Endothelial cell of umbilical vein (primary cell): ENCODE data around the gene FMO2. TPM values are rescaled to one million over a fixed set of nuclear protein-coding genes. Genes with fewer than 3 reads are reported as not detected.

ENCODE experiments used
- BruUV-seq: library from RNA; stranded (reverse); fragments of 400-500 nt; replicated peaks from 2 replicates; lab custom pipeline; 2021; lab: Mats Ljungman, UMichigan
- CTCF ChIA-PET: fragments of 300-600, 350-600 bp; sonication (Branson Sonifier 250); formaldehyde crosslinking; loops from one replicate; lab custom pipeline; 2021; ENCODE audit warnings: antibody characterized with exemption, inconsistent platforms; lab: Charles Lee
- POLR2A ChIA-PET: fragments of 300-600, 350-600 bp; sonication (Branson Sonifier 250); formaldehyde crosslinking; loops from one replicate; lab custom pipeline; 2021; ENCODE audit warnings: antibody characterized with exemption, inconsistent platforms; lab: Charles Lee
- DNase-seq: peaks from one replicate; pipeline ENCODE4 v3.0.0-alpha.2; 2011; ENCODE audit warnings: low read depth, low spot score
- FAIRE-seq: peaks from 2 replicates; lab custom pipeline; 2011; peaks lifted over from hg19 to GRCh38; lab: Jason Lieb, UNC
- H2AFZ ChIP-seq: 2 replicates; pipeline ENCODE4 v1.6.0; 2012; ENCODE audit warnings: low read depth, low read length, control low read depth, inconsistent platforms
- H3K27ac ChIP-seq: 2 replicates; pipeline ENCODE4 v1.5.1; 2011; ENCODE audit warnings: low read depth, mild to moderate bottlenecking, control low read depth, low read length, moderate library complexity; ENCODE audit not compliant: insufficient read depth
- H3K27me3 ChIP-seq, 2 experiments: 2 replicates each; pipeline versions ENCODE4 v1.6.0 to v1.6.1; 2011; ENCODE audit warnings: low read length in 2 of 2, mixed read lengths in 1 of 2; ENCODE audit not compliant: control insufficient read depth in 2 of 2, insufficient read depth in 2 of 2
- H3K36me3 ChIP-seq, 2 experiments: 2 replicates in 1 of 2; 3 replicates in 1 of 2; pipeline ENCODE4 v1.5.1; 2011; ENCODE audit warnings: low read length in 2 of 2, mild to moderate bottlenecking in 1 of 2, moderate library complexity in 1 of 2; ENCODE audit not compliant: control insufficient read depth in 2 of 2, insufficient read depth in 2 of 2; ENCODE audit errors: extremely low read depth in 1 of 2
- H3K4me1 ChIP-seq: 3 replicates; pipeline ENCODE4 v1.5.1; 2011; ENCODE audit warnings: mild to moderate bottlenecking, low read length; ENCODE audit not compliant: control insufficient read depth, insufficient read depth; ENCODE audit errors: extremely low read depth
- H3K4me2 ChIP-seq: 2 replicates; pipeline ENCODE4 v1.6.1; 2011; ENCODE audit warnings: low read length, control low read depth, mixed read lengths; ENCODE audit not compliant: insufficient read depth
- H3K4me3 ChIP-seq, 3 experiments: fragments of 200-600 bp in 1 of 3; sonication (generic), shearing (Covaris generic) in 1 of 3; replicated peaks in 1 of 3; 2 replicates each; pipeline ENCODE4 v1.5.1; 2011 to 2016; ENCODE audit warnings: control low read depth in 3 of 3, low read length in 3 of 3, mild to moderate bottlenecking in 2 of 3, inconsistent platforms in 1 of 3, low read depth in 1 of 3, moderate library complexity in 1 of 3; ENCODE audit not compliant: insufficient read depth in 1 of 3
- H3K79me2 ChIP-seq: 2 replicates; pipeline ENCODE4 v1.6.0; 2012; ENCODE audit warnings: low read length, inconsistent platforms; ENCODE audit not compliant: control insufficient read depth, insufficient read depth
- H3K9ac ChIP-seq: replicated peaks from 2 replicates; pipeline ENCODE3; 2011; ENCODE audit warnings: low read length, control low read depth; ENCODE audit not compliant: insufficient read depth; ENCODE audit errors: extremely low read depth
- H3K9me1 ChIP-seq: replicated peaks from 3 replicates; pipeline ENCODE4 v1.6.0; 2011; ENCODE audit warnings: mild to moderate bottlenecking, low read length; ENCODE audit not compliant: control insufficient read depth, insufficient read depth; ENCODE audit errors: extremely low read depth
- H3K9me3 ChIP-seq: replicated peaks from 2 replicates; pipeline ENCODE4 v1.5.1; 2012; ENCODE audit warnings: low read length, inconsistent platforms; ENCODE audit not compliant: control insufficient read depth, insufficient read depth
- H4K20me1 ChIP-seq: replicated peaks from 2 replicates; pipeline ENCODE3; 2011; ENCODE audit warnings: mild to moderate bottlenecking, low read length; ENCODE audit not compliant: control insufficient read depth, insufficient read depth; ENCODE audit errors: extremely low read depth
- EZH2 ChIP-seq: IDR thresholded peaks from 2 replicates; pipeline ENCODE4 v1.6.1; 2012; ENCODE audit warnings: borderline replicate concordance, low read depth, mild to moderate bottlenecking, moderate library complexity, low read length, inconsistent platforms; ENCODE audit not compliant: severe bottlenecking
- FOS ChIP-seq: IDR thresholded peaks from 2 replicates; pipeline ENCODE4 v1.6.1; 2011; ENCODE audit warnings: mild to moderate bottlenecking, low read length, moderate library complexity, borderline replicate concordance; ENCODE audit not compliant: insufficient read depth
- GATA2 ChIP-seq: IDR thresholded peaks from 2 replicates; pipeline ENCODE4 v1.7.0; 2011; ENCODE audit warnings: low read depth, mild to moderate bottlenecking, moderate library complexity, mixed read lengths, low read length; ENCODE audit not compliant: insufficient read length, insufficient read depth
- JUN ChIP-seq: IDR thresholded peaks from 2 replicates; pipeline ENCODE4 v1.6.1; 2011; ENCODE audit warnings: borderline replicate concordance, low read depth; ENCODE audit not compliant: insufficient read length, insufficient read depth
- MYC ChIP-seq: IDR thresholded peaks from one replicate; pipeline ENCODE4 v1.6.1; 2011; ENCODE audit warnings: mild to moderate bottlenecking, low read depth, low read length
- POLR2A ChIP-seq: IDR thresholded peaks from 2 replicates; pipeline ENCODE4 v1.6.1; 2012; ENCODE audit warnings: low read depth, mild to moderate bottlenecking, control low read depth, low read length
- POLR2AphosphoS5 ChIP-seq: IDR thresholded peaks from 2 replicates; pipeline ENCODE4 v1.6.1; 2012; ENCODE audit warnings: low read depth, mild to moderate bottlenecking, control low read depth, low read length, moderate library complexity; ENCODE audit not compliant: insufficient read depth
- dilution Hi-C: fragments of 300-500 bp; cut with MboI; formaldehyde crosslinking; loops from one replicate; pipeline ENCODE4 v1.15.0; 2019; ENCODE audit warnings: low sequenced_read_pairs; ENCODE audit not compliant: extremely low pct_ligation_motif_present
- intact Hi-C: fragments of 100-400 bp; cut with micrococcal nuclease; formaldehyde crosslinking; loops from one replicate; pipeline ENCODE4 v1.10.0; 2022
- polyA plus RNA-seq, 4 experiments: library from polyadenylated mRNA; depleted of rRNA in 3 of 4; stranded (reverse) in 3 of 4; unstranded in 1 of 4; fragments of >200 nt; gene quantifications; 2 replicates each; pipeline versions ENCODE4 v1.2.1 to v1.2.3, GENCODE V29; 2011 to 2012; ENCODE audit warnings: missing spikeins in 1 of 4
- total RNA-seq: library from RNA; stranded (reverse); gene quantifications from 2 replicates; pipeline ENCODE4 v1.2.3, GENCODE V29; 2021
- TF ChIP-seq, protein P1 (sequence below): IDR thresholded peaks from 2 replicates; pipeline ENCODE4 v1.6.1; 2011; ENCODE audit not compliant: insufficient read depth, insufficient read length
- TF ChIP-seq, protein P2 (sequence below), 2 donors: IDR thresholded peaks; 1 replicate in 1 of 2; 2 replicates in 1 of 2; pipeline ENCODE4 v1.5.1; 2011; ENCODE audit warnings: low read length in 2 of 2, mild to moderate bottlenecking in 2 of 2, moderate library complexity in 2 of 2, control low read depth in 1 of 2, inconsistent platforms in 1 of 2, low read depth in 1 of 2; ENCODE audit not compliant: insufficient read depth in 1 of 2; ENCODE audit errors: extremely low read depth in 1 of 2

The FMO2 gene
- total and polyA plus RNA-seq, 2 donors (not counting 3 experiments of a cell fraction or from before 2014, with no cell fraction given): not detected

DNA sequence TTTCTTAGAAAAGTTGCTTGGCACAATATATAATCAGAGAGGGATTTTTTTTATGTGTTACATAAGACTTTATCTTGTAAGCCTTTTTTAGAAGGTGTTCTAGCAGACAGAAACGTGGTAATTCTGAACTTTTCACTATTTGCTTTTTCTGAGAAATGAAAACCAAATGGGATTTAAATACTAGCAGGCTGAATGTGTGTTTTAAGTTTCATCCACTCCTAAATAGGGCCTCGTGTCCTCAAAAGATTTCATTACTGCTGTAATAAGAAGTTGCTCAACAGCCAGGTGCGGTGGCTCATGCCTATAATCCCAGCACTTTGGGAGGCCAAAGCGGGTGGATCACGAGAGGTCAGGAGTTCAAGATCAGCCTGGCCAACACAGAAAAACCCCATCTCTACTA is 44.7 kb upstream of the FMO2 start:
- H3K27ac ChIP-seq: no peak overlapping the region
- no peaks in the 10 kb centered on the region for H3K27me3 ChIP-seq
- intact Hi-C loops: no loop called here
- no peak for DNase-seq
- H3K4me2 ChIP-seq: no peak overlapping the region
- no TSS peak for BruUV-seq
- no peaks in the 10 kb centered on the region for H3K9me1 ChIP-seq
- no peak overlapping the region for H3K9ac ChIP-seq
- no peaks in the 10 kb centered on the region for H3K36me3 ChIP-seq
- no peak overlapping the region for H2AFZ ChIP-seq
- no peak for FAIRE-seq
- no peaks in the 10 kb centered on the region for H3K79me2 ChIP-seq
- TF ChIP-seq FOS (no peak), POLR2AphosphoS5 (no peak), POLR2A (no peak), MYC (no peak), JUN (no peak), EZH2 (no peak), GATA2 (no peak)
- TF ChIP-seq, protein P1, sequence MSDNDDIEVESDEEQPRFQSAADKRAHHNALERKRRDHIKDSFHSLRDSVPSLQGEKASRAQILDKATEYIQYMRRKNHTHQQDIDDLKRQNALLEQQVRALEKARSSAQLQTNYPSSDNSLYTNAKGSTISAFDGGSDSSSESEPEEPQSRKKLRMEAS: no peak
- TF ChIP-seq, protein P2, sequence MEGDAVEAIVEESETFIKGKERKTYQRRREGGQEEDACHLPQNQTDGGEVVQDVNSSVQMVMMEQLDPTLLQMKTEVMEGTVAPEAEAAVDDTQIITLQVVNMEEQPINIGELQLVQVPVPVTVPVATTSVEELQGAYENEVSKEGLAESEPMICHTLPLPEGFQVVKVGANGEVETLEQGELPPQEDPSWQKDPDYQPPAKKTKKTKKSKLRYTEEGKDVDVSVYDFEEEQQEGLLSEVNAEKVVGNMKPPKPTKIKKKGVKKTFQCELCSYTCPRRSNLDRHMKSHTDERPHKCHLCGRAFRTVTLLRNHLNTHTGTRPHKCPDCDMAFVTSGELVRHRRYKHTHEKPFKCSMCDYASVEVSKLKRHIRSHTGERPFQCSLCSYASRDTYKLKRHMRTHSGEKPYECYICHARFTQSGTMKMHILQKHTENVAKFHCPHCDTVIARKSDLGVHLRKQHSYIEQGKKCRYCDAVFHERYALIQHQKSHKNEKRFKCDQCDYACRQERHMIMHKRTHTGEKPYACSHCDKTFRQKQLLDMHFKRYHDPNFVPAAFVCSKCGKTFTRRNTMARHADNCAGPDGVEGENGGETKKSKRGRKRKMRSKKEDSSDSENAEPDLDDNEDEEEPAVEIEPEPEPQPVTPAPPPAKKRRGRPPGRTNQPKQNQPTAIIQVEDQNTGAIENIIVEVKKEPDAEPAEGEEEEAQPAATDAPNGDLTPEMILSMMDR (IDR thresholded peaks at IDR 0.05; ENCODE audit: extremely low read depth in 1 of 2, insufficient read depth in 1 of 2, low read depth in 1 of 2, low read length in 2 of 2): no peak
- CTCF ChIA-PET: no interaction called here
- no peak overlapping the region for H3K4me3 ChIP-seq
- dilution Hi-C loops: no loop called here
- POLR2A ChIA-PET: no interaction called here
- H3K9me3 ChIP-seq: no peaks in the 10 kb centered on the region
- H3K4me1 ChIP-seq: no peaks in the 10 kb centered on the region
- H4K20me1 ChIP-seq: no peaks in the 10 kb centered on the region
